T-helper 22 cell (primary cell): ENCODE data around the gene SCAI.
"Not testable (repeated sequence)": the region's sequence is repeated elsewhere in the genome, so short reads cannot be mapped to it uniquely, and the experiment has no call there.

ENCODE experiments used
- DNase-seq: peaks from one replicate; pipeline ENCODE4 v3.0.0-alpha.2; 2020; ENCODE audit warnings: low read depth

SCAI gene

DNA sequence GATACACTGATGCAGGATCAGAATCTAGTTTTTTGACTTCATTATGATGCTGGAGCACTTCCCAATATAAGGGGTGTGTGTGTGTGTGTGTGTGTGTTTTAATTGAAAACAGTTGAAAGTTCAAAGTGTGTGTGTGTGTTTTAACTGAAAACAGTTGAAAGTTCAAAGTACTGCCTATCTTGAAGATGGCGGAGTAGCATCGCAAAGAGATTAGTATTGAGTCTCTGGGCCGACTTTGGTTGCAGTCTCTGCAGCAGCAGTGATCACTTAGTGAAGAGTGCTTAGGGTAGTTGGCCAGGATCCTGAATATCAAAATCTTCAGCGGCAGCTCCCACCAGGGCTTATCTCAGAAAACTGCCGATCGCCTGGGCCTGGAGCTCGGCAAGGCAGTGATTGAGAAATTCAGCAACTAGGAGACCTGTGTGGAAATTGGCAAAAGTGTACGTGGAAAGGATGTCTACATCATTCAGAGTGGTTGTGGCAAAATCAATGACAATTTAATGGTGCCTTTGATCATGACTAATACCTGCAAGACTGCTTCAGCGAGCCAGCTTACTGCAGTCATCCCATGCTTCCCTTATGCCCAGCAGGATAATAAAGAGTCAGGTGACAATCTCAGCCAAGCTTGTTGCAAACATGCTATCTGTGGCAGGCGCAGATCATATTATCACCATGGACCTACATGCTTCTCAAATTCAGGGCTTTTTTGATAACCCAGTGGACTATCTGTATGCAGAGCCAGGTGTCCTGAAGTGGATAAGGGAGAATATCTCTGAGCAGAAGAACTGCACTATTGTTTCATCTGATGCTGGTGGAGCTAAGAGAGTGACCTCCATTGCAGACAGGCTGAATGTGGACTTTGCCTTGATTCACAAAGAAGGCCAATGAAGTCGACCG, 7.3 kb upstream of the SCAI start:
- DNase-seq: no peak

DNA sequence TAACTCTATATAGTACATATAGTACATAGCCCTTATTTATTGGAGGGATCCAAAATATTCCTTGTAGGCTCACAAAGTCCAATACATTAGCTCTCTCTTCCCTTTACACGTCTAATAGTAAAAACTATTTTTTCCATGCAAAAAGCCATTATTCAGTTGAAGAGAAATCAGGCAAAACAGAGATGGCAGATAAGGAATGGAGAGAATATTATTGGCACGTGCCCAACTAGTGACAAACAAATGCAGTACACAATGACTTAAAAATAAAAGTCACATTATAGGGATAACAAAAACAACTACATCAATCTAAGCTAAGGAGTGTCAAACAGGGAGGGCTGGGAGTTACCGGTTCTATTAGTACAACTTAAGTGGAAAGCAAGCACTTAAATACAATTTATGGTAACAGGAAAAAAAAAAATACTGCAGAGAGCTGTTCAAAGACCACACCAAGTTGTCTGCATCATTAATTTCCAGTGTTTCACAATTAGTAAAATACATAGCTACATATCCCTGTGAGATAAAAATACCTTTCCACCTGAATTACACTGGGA, 4.1 kb upstream of the SCAI start:
- DNase-seq: no peak

DNA sequence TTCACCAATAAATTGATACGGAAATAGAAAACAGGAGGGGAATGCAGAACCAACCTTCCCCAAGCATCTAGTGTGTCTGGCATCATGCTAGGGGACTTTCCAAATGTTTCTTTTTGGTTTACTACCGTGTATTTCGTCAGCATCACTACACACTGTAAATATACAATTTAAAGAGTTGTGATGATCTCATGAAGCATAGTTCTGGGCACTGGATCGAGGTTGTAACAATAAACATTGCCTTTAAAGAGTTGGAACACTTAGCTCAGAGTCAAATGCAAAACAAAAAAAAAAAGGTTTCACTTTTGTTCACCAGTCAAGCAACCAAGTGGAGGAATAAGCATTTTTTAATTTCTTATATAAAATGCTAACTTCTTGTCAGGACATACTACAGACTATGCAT, 2.9 kb upstream of the SCAI start:
- DNase-seq: no peak

DNA sequence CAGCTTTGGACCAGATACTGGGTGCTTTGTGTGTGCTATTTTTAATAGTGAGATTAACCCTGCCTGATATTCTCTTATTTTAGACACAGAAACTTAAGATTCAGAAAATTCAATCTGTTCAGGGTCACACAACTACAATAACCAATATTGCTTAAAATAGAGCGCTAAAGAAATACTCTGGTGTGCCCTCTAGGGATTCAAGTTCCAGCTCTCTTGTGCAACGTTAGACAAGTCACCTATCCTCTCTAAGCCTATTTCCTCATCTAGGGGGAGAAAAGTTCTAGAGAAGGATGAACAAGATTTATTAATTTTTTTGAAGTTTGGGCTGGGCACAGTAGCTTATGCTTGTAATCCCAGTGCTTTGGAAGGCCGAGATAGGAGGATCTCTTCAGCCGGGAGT, 2.1 kb upstream of the SCAI start:
- DNase-seq: no peak

DNA sequence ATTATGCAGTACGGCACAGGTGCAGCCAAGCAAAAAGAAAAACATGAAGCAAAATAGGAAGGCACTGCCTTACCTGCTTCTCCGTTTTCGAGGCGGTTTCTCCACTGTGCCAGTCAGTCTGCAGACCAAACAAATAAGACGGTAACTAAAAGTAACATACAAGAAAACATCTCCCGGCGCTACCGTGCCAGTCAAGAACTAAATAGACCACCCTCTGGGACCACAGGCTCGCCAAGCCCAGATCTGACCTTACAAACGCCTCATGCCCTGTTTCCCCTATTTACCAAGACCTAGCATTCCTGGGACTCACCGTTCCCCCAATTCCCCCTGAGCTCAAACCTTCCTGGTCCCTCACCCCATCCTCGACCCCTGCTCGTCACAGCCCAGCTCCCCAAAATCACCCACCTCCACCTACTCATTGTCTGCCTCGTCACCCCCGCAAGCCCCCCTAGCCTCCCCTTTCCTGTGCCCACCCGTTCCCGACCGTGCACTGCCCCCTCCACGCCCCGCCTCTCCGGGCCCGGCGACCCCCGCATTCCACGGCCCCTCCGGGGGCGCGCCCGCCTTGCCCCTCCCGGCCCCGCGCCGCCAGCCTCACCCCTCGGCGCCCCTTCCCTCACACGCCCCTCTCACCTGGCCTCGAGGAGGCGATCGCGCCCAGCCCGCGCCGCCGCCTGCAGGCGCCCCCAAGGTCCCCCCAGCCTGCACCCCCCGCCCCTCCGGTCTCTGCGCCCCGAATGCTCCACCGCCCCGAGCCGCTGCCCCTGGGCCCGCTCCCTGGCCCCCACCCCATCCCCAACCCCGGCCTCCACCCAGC, 560 bp downstream of the SCAI start:
- DNase-seq: peak; percentile 9

DNA sequence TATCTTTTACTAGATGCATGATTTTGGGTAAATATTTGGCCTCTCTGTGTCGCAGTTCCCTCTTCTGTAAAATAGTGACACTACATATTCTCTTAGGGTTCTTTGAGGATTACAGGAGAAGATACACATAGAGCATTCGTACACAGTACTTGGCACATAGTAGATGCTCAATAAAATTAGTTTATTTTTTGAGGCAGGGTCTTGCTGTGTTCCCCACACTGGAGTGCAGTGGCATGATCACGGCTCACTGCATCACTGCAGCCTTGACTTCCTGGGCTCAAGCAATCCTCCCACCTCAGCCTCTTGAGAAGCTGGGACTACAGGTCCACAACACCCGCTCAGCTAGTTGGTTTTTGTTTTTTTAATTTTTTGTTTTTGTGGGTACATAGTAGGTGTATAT, 1.6 kb downstream of the SCAI start:
- no peak for DNase-seq

DNA sequence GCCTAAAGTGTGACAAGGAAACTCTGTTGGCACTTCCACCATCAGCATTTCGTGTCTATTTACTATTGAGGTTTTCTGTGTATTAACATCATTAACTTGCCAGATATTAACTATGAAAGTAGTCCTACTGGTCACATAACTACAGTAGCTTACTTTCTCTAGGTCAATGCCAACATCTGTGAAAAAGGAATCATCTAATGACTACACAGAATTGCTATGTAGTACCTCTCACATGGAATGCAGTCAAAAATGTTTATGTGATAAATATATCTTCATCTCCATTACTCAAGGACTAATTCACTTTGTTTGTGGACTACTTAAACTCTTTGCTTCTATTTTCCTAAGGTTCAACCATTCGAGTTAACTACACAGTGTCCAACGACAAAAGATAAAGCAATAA, 2.1 kb downstream of the SCAI start:
- DNase-seq: no peak

DNA sequence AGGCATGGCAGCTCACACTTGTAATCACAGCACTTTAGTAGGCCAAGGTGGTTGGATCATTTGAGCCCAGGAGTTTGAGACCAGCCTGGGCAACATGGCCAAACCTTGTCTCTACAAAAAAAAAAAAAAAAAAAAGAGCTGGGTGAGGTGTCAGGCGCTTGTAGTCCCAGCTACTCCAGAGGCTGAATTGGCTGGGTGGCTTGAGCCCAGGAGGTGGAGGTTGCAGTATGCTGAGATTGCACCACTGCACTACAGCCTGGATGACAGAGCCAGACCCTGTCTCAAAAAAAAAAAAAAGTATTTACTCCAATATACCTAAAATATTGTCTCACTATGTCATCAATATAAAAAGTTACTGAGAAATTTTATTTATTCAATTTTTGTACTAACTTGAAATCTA, 2.8 kb downstream of the SCAI start:
- DNase-seq: no peak

DNA sequence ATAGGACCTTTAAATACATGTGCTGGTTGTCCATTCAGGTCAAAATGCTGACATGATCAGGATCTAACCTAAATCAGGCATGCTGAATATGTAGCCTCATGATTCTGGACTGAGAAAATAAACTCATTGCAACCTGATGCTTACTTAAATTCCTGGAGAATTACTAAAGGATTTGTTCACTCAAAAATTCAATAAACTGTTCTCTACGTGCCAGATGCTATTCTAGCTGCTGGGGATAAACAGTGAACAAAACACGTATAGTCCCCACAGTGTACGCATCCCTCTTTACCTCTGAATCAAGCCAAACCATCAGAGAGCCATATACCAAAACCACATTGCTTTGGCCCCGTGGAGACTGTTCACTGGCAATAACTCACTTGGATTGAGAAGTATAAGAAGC, 6.1 kb downstream of the SCAI start:
- no peak for DNase-seq

DNA sequence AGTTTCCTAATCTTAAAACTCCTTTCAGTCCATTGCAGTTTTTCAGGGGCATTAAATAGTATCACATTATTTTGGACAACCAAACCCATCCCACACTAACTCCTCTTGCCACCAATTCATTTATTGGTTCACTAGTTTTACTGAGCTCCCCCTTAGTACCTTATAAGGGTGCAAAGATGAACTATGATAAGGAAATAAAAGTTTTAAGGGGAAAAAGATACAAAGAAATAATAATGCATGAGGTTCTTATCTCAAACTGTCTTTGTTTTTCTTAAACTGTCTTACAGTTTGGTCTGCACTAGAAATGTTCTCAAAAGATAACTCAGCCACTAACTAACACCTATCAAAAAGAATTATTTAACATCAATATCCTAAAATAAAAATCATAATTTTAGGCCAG, 8.4 kb downstream of the SCAI start:
- no peak for DNase-seq

DNA sequence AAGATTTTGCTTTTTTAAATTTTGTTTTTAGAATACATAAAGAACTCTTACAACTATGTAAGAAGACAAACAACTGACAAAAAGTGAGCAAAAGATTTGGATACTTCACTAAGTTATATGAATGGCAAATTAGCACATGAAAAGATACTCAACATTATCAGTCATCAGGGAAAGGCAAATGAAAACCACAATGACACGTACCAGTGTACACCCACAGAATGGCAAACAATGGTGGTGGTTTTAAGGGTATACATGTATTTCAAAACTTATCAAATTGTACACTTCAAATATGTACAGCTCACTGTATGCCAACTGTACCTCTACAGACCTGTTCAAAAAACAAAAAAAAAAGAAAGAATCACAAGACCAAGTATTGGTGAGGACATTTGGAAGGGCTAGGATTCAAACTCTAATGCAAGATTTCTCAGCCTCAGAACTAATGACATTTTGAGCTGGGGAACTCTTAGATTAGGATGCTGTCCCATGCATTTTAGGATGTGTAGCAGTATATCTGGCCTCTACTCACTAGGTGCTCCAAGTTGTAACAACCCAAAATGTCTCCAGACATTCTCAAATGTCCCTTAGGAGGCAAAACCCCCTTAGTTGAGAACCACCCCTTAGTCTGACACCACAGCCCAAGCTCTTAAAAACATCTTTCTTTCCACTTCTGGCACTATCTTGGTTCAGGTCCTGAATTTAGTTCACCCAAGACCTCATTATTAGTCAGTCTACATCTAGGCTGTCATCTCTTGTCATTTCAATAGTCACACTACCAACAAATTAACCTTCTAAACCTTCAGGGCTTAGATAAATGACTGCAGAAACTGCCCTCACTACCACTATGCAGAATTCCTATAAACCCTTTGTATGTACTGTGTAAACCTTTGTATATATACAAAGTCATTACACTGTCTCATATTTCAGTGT, 9.7 kb downstream of the SCAI start:
- no peak for DNase-seq

DNA sequence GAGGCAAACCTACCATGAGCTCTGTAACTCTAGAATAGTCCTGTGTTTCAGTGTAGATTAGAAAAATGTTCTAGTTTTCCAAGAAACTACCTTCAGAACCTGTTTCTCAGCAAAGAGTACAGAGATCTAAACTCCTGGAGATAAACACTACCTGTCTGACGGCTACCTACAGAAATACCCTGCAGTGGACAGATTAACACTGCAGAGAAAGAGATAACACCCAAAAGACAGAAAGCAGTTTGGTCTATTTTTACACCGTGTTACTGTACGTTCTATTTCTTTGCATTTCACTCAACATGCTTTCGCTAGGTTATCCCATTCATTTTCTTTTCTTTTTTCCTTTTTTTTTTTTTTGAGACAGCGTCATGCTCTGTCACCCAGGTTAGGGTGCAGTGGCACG, 11.6 kb downstream of the SCAI start:
- no peak for DNase-seq

DNA sequence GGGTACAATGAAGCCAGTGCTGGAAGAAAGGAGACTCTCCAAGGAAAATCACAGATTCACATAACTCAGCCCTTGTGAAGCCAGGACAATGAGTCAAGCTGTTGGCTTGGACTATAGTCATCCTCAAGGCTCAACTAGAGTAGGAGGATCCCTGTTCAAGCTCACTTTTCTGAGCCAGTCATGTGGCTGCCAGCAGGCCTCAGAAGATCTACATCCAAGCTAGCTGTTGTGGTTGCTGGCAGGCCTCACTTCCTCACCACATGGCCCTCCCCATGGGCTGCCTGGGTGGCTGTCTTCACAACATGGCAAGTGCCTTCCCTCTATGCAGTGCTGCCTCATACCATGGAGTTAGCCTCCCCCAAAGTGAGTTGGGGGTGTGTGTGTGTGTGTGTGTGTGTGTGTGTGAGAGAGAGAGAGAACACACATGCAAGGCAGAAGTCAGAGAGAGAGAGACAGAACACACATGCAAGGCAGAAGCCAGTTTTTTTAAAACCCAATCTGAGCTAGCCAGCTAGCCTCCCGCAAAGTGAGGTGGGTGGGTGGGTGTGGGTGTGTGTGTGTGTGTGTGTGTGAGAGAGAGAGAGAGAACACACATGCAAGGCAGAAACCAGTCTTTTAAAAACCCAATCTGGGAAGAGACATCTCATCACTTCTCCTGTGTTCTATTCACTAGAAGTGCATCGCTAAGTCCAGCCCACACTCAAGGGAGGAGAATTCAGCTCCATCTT, 17.1 kb downstream of the SCAI start:
- peak; percentile 77 for DNase-seq

DNA sequence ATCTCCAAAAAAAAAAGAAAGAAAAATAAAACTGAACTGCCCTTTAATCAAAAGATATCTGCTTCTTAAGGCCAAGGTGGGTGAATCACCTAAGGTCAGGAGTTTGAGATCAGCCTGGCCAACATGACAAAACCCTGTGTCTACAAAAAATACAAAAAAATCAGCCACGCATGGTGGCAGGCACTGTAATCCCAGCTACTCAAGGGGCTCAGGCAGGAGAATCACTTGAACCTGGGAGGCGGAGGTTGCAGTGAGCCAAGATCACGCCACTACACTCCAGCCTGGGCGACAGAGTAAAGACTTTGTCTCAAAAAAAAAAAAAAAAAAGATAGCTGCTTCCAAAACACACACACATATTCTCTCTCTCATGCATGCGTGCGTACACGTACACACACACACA, 17.8 kb downstream of the SCAI start:
- DNase-seq: no peak

DNA sequence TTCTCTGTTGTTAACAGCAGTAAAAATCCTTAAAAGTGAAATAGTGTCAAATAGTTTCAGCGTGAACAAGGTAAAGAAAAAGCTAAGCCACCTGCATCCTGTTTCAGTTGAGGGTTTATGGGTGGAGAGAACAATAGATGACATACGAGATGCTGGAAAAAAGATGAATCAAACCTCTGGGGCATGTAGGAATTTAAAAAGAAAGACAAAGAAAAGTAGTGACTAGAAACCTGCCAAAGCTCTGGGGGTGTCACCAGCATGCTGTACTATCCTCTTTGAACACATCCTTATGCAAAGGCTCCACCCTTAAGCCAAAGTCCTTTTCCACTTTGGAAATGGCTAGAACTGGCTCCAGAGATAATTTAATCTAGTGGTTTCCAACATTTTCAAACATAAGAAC, 22.2 kb downstream of the SCAI start:
- no peak for DNase-seq

DNA sequence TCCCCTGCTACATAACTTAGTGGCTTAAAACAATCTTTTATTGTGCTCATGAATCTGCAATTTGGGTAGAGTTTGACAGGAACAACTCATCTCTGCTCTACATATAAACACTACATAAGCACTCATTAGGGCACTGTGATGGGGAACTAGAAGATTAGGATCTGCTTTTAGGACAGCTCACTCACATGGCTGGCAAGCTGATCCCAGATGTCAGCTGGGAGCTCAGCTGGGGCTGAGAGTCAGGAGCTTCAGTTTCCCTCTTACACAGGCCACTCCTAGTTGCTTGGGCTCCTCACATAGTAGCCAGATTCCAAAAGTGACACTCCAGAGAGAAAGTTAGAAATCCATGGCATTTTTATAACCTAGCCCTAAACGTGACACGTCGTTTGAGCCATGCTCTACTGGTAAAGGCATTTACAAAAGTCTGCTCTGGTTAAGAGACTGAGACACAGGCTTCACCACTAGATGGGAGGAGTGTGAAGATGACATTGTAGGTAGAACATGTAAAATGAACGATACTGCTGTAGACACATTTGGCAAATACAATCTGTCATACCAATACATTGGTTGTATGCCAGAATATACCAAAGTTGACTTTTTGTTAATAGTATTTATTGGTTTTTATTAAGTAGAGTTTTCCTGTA, 23.6 kb downstream of the SCAI start:
- no peak for DNase-seq

DNA sequence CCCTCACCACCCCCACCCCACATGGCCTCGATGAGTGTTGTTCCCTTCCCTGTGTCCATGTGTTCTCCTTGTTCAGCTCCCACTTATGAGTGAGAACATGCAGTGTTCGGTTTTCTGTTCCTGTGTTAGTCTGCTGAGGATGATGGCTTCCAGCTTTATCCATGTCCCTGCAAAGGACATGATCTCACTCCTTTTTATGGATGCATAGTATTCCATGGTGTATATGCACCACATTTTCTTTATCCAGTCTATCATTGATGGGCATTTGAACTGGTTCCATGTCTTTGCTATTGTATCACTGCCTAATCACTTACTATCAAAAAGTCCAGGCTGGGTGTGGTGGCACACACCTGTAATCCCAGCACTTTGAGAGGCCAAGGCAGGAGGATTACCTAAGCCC, 24.6 kb downstream of the SCAI start:
- DNase-seq: not testable (repeated sequence)

DNA sequence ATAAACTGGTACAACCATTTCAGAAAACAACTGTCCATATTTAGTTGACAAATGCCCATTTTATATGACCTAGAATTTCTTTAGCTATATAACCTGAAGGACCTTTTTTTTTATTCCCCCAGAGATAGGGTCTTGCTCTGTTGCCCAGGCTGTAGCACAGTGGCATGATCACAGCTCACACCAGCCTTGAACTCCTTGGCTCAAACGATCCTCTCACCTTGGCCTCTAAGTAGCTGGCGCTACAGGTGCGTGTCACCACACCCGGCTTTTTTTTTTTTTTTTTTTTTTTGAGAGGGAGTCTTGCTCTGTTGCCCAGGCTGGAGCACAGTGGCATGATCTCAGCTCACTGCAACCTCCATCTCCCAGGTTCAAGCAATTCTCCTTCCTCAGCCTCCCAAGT, 28.8 kb downstream of the SCAI start:
- not testable (repeated sequence) for DNase-seq

DNA sequence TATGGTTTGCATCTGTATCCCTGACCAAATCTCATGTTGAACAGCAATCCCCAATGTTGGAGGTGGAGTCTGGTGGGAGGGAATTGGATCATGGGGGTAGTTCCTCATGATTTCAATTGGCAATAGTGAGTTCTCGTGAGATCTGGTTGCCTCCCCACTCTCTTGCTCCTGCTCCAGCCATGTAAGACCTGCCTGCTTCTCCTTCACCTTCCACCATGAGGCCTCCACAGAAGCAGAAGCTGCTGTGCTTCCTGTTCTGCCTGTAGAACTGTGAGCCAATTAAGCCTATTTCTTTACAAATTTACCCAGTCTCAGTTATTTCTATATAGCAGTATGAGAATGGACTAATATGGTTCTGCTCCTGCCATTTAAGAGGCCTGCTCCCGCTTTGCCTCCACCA, 32.9 kb downstream of the SCAI start:
- no peak for DNase-seq

DNA sequence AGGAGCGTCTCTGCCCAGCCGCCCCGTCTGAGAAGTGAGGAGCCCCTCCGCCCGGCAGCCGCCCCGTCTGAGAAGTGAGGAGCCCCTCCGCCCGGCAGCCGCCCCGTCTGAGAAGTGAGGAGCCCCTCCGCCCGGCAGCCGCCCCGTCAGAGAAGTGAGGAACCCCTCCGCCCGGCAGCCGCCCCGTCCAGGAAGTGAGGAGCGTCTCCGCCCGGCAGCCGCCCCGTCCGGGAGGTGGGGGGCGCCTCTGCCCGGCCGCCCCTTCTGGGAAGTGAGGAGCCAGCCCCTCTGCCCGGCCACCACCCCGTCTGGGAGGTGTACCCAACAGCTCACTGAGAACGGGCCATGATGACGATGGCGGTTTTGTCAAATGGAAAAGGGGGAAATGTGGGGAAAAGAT, 34.8 kb downstream of the SCAI start:
- DNase-seq: not testable (repeated sequence)
